Measurements from ENCODE around the gene LHFPL6.

The LHFPL6 gene

DNA sequence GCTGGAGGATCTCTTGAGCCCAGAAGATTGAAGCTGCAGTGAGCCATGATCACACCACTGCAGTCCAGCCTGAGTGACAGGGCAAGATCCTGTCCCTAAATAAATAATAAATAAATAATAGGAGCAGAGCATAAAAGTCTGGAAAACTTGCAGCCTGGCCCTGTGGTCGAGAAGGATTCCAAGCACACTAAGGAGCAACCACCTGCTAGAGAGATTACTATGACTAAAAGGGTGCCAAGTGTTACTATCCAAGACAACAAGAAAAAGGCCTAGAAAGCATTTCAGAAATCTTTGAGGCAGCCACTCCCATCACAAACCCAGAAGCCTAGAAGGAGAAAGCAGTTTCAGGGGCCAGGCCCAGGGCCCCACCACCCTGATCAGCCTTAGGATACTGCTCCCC lies 46.1 kb downstream of the LHFPL6 start:
- TF ChIP-seq GATA2 (IDR thresholded peaks at IDR 0.05; ENCODE audit: low read depth, low read length) (no peak), GATA3 (IDR thresholded peaks at IDR 0.05; ENCODE audit: low read depth, low read length) (no peak)

DNA sequence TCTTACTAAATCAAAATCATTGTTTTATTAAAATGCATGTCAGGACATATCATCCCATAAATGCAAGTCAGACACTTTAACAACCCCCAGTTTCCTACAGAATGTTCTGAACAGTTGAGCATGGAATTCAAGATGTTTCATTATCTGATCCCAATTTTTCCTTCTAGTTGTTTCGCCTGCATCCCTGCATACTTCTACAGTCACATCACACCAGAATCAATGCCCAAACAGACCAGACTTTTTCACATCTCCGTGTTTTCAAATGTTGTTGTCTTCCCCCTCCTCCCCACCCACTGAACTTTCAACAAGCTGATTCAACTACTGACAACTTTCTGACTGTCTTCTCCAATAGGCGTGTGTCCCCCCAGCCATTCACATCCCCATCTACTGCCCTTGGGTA lies 48.6 kb downstream of the LHFPL6 start:
- no peak for TF ChIP-seq GATA3 (IDR thresholded peaks at IDR 0.05; ENCODE audit: low read depth, low read length)
- TF ChIP-seq GATA2 (IDR thresholded peaks at IDR 0.05; ENCODE audit: low read depth, low read length): no peak

GRCh38 chr13:39552246-39552645 lies 50.7 kb downstream of the LHFPL6 start:
- no peak for TF ChIP-seq GATA3 (IDR thresholded peaks at IDR 0.05; ENCODE audit: low read depth, low read length)
- no peak for TF ChIP-seq GATA2 (IDR thresholded peaks at IDR 0.05; ENCODE audit: low read depth, low read length)

DNA sequence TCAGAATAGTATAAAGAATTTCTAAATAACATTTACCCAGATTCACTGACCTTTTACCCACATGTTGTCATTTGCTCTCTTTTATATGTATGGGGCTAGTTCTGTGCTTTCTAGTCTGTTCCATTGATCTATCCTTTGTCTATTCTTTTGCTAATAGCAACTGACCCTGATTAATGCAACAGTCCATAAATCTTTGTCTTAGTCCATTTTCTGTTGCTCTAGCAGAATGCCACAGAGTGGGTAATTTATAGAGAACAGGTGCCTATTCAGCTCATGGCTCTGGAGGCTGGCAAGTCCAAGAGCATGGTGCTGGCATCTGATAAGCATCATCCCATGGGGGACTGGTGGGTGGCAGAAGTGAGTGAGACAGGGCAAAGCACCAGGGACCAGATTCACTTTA lies 52.1 kb downstream of the LHFPL6 start:
- TF ChIP-seq GATA3 (IDR thresholded peaks at IDR 0.05; ENCODE audit: low read depth, low read length) (no peak), GATA2 (IDR thresholded peaks at IDR 0.05; ENCODE audit: low read depth, low read length) (no peak)

DNA sequence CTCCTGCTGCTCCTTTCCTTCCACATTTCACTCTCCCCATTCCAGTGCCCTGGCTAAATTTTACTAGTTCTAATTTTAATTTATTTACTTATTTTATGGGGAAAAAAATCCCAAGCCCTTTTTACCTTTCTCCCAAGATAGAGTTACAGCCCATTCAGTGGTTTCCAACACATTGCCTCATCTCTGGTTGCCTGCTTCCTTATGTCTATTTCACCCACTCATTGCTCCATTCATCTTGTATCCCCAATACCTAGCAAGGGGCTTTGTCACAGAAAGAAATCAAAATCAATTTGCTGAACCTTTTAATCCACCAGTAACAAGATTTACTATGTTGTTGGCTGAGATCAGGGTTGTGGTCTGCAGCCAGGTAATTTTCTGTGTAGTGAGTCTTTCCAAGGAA lies 55.9 kb downstream of the LHFPL6 start:
- TF ChIP-seq GATA3 (IDR thresholded peaks at IDR 0.05; ENCODE audit: low read depth, low read length): no peak
- no peak for TF ChIP-seq GATA2 (IDR thresholded peaks at IDR 0.05; ENCODE audit: low read depth, low read length)

- TF ChIP-seq GATA3 (IDR thresholded peaks at IDR 0.05; ENCODE audit: low read depth, low read length) (no peak), GATA2 (IDR thresholded peaks at IDR 0.05; ENCODE audit: low read depth, low read length) (no peak)
Measured at GRCh38 chr13:39542361-39542760, 60.6 kb downstream of the LHFPL6 start.

DNA sequence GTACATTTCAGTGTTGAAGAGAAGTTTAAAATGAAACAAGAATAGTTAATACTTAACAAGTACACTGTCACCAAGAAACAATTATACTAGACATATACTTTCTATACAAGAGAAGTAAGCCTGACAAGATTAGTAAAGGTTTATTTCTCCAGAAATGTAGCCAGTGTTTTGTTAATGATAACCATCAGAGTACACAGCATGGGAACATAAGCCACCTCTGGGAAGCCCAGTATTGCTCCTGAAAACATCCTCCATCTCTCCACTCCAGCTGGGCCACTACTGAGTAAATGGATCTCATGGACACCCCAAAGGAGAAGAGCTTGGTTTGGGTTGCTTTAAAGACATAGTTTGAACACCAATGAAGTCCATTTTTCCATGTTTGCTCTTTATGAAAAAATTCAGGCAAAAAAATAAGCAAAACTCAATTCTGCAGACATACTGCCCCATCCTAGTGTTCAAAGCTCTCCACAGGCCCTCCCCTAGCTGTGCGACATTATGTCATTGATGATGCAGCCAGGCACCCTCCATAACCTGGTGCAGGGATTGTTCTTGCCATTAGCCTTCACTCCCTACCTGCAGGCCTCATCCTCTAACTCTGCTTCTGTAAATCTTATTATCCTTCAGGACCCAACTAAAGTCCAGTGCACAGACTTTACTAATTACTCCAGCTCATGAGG lies 61.9 kb downstream of the LHFPL6 start:
- TF ChIP-seq GATA3 (IDR thresholded peaks at IDR 0.05; ENCODE audit: low read depth, low read length) (no peak), GATA2 (IDR thresholded peaks at IDR 0.05; ENCODE audit: low read depth, low read length) (no peak)

- TF ChIP-seq GATA2 (IDR thresholded peaks at IDR 0.05; ENCODE audit: low read depth, low read length) (no peak), GATA3 (IDR thresholded peaks at IDR 0.05; ENCODE audit: low read depth, low read length) (no peak)
Measured at GRCh38 chr13:39538816-39539790, 63.9 kb downstream of the LHFPL6 start.

- TF ChIP-seq GATA2 (IDR thresholded peaks at IDR 0.05; ENCODE audit: low read depth, low read length) (no peak), GATA3 (IDR thresholded peaks at IDR 0.05; ENCODE audit: low read depth, low read length) (no peak)
Measured at GRCh38 chr13:39536906-39537305, 66.1 kb downstream of the LHFPL6 start.

DNA sequence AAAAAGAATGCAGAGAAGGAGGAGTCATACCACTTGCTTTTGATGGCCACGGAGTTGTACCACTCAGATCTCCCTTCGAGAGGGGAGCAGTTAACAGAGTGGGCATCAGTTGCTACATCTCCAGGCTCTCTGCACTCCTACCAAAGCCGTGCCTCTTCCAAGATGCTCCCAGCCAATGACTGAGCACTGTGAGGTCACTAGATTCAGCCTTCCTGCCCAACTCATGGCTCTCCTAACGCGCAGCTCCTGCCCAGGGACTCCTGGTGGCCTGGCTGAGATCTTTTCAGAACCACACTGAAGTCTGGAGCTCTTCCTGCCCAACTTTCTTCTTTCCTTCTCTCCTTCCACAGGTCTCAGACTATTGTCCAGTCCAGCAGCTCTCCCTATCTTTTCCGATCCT lies 66.7 kb downstream of the LHFPL6 start:
- TF ChIP-seq GATA2 (IDR thresholded peaks at IDR 0.05; ENCODE audit: low read depth, low read length) (no peak), GATA3 (IDR thresholded peaks at IDR 0.05; ENCODE audit: low read depth, low read length) (no peak)

DNA sequence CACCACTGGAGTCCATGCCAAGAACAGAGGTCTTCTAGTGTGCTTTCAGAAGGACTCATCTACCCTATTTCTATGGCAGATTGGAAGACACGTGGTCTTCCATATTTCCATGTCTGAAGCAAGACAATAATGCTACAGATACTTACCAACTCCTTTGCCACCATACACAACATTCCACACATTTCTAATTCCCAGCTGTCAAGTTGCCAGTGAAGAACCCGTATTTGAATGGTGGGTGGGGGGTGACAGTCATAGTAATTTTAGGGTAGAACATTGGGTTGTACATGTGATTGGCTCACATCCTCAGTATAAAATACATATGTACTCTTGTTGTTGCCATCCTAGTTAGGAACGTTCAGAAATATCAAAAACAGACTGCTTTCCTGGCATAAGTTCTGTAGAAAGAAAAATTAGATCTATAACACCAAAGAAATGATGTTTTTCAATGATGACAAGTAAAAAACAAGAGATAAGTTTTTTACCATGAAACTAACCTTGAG lies 69.3 kb downstream of the LHFPL6 start:
- TF ChIP-seq GATA2 (IDR thresholded peaks at IDR 0.05; ENCODE audit: low read depth, low read length): no peak
- TF ChIP-seq GATA3 (IDR thresholded peaks at IDR 0.05; ENCODE audit: low read depth, low read length): no peak

DNA sequence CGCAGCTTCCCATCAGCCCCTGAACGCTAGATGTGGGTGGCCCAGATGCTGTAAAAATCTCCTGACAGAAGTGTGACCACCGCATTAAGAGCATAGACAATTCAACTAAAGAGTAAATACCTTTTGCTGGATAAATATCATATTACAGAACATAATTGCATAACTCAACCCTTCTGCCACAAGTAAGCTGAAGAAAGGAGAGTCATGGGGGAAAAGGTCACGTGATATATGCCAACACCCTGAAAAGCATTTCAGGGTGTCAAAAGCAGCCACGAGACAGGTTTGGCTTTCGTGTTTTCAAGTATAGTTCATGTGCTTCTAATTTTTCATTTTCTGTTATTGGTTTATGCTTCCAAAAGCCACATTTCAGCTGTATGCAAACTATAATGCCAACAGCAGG lies 71.3 kb downstream of the LHFPL6 start:
- no peak for TF ChIP-seq GATA2 (IDR thresholded peaks at IDR 0.05; ENCODE audit: low read depth, low read length)
- no peak for TF ChIP-seq GATA3 (IDR thresholded peaks at IDR 0.05; ENCODE audit: low read depth, low read length)

- TF ChIP-seq GATA3 (IDR thresholded peaks at IDR 0.05; ENCODE audit: low read depth, low read length) (no peak), GATA2 (IDR thresholded peaks at IDR 0.05; ENCODE audit: low read depth, low read length) (no peak)
Measured at GRCh38 chr13:39530916-39531315, 72.1 kb downstream of the LHFPL6 start.

GRCh38 chr13:39528661-39528980 lies 74.4 kb downstream of the LHFPL6 start:
- TF ChIP-seq GATA2 (IDR thresholded peaks at IDR 0.05; ENCODE audit: low read depth, low read length): no peak
- no peak for TF ChIP-seq GATA3 (IDR thresholded peaks at IDR 0.05; ENCODE audit: low read depth, low read length)
